Loucy (cell line): ENCODE measurements around the gene EFCAB12.

ENCODE experiments used
- H2AFZ ChIP-seq: fragments of 200-600 bp; sonication (generic); 2 replicates; pipeline ENCODE4 v1.6.0; 2016; ENCODE audit warnings: antibody characterized with exemption, mild to moderate bottlenecking, low read length, moderate library complexity
- H3F3A ChIP-seq: fragments of 200-600 bp; 2 replicates; pipeline ENCODE4 v1.6.0; 2016; ENCODE audit warnings: antibody characterized with exemption, low read depth, mild to moderate bottlenecking
- H3K27me3 ChIP-seq: fragments of 200-600 bp; sonication (generic); 2 replicates; pipeline ENCODE4 v1.6.1; 2014; ENCODE audit warnings: low read length, mild to moderate bottlenecking; ENCODE audit not compliant: insufficient read depth, poor library complexity, severe bottlenecking
- H3K36me3 ChIP-seq: fragments of 200-600 bp; sonication (generic); 2 replicates; pipeline ENCODE4 v1.6.1; 2016; ENCODE audit warnings: low read length; ENCODE audit not compliant: insufficient read depth
- H3K4me1 ChIP-seq: fragments of 200-600 bp; sonication (generic); 2 replicates; pipeline ENCODE4 v1.5.1; 2014; ENCODE audit warnings: low read length, mild to moderate bottlenecking; ENCODE audit not compliant: insufficient read depth, poor library complexity, severe bottlenecking
- H3K4me2 ChIP-seq: fragments of 200-600 bp; sonication (generic); 2 replicates; pipeline ENCODE4 v1.6.0; 2014; ENCODE audit warnings: antibody characterized with exemption, low read length, low read depth, mild to moderate bottlenecking; ENCODE audit not compliant: poor library complexity, severe bottlenecking
- H3K4me3 ChIP-seq: fragments of 200-600 bp; sonication (generic); 2 replicates; pipeline ENCODE4 v1.5.1; 2014; ENCODE audit warnings: low read length, mild to moderate bottlenecking, mixed read lengths; ENCODE audit not compliant: poor library complexity, severe bottlenecking
- H3K79me2 ChIP-seq: fragments of 200-600 bp; sonication (generic); 2 replicates; pipeline ENCODE4 v1.6.1; 2014; ENCODE audit warnings: low read length; ENCODE audit not compliant: insufficient read depth
- H3K9ac ChIP-seq: fragments of 200-600 bp; sonication (generic); 2 replicates; pipeline ENCODE4 v1.6.0; 2014; ENCODE audit warnings: mild to moderate bottlenecking, low read depth, low read length, moderate library complexity; ENCODE audit not compliant: poor library complexity, severe bottlenecking
- H3K9me2 ChIP-seq: fragments of 200-600 bp; sonication (generic); replicated peaks from 2 replicates; pipeline ENCODE4 v1.6.1; 2016; ENCODE audit warnings: low read depth, low read length, mixed read lengths
- H3K9me3 ChIP-seq: fragments of 200-600 bp; sonication (generic); 2 replicates; pipeline ENCODE4 v1.6.1; 2014; ENCODE audit warnings: mild to moderate bottlenecking, antibody characterized with exemption, low read length, low read depth; ENCODE audit not compliant: insufficient read depth
- H4K20me1 ChIP-seq: fragments of 200-600 bp; sonication (generic); 2 replicates; pipeline ENCODE4 v1.6.0; 2014; ENCODE audit warnings: antibody characterized with exemption, low read length, mild to moderate bottlenecking; ENCODE audit not compliant: insufficient read depth, poor library complexity, severe bottlenecking
- CTCF ChIP-seq: fragments of 200-600 bp; sonication (generic); conservative IDR thresholded peaks from 2 replicates; pipeline ENCODE4 v1.5.1; 2014; ENCODE audit warnings: mild to moderate bottlenecking, antibody characterized with exemption, low read length
- EZH2phosphoT487 ChIP-seq: fragments of 200-600 bp; IDR thresholded peaks from 2 replicates; pipeline ENCODE4 v1.6.1; 2018; ENCODE audit warnings: antibody characterized with exemption, mild to moderate bottlenecking, moderate library complexity, borderline replicate concordance

The EFCAB12 gene

GRCh38 chr3:129442947-129443346 is 14.5 kb upstream of the EFCAB12 start:
- peaks cover 45% of the 10 kb centered on the region for H3K79me2 ChIP-seq
- TF ChIP-seq EZH2phosphoT487 (no peak), CTCF (no peak)
- no peaks in the 10 kb centered on the region for H3F3A ChIP-seq
- peak overlapping the region; percentile 84 for H3K4me2 ChIP-seq
- H3K27me3 ChIP-seq = no peaks in the 10 kb centered on the region
- H4K20me1 ChIP-seq = peaks cover 2% of the 10 kb centered on the region
- H3K4me1 ChIP-seq = peaks cover 46% of the 10 kb centered on the region
- H3K36me3 ChIP-seq = no peaks in the 10 kb centered on the region
- no peak overlapping the region for H2AFZ ChIP-seq
- no peaks in the 10 kb centered on the region for H3K9me3 ChIP-seq
- peak overlapping the region; percentile 82 for H3K9ac ChIP-seq
- H3K4me3 ChIP-seq = peak overlapping the region; percentile 76
- no peaks in the 10 kb centered on the region for H3K9me2 ChIP-seq

GRCh38 chr3:129442486-129442885 is 14.1 kb upstream of the EFCAB12 start:
- Histone ChIP-seq H3K4me2 (peak overlapping the region; percentile 84), H3K79me2 (peaks cover 49% of the 10 kb centered on the region), H3K9ac (peak overlapping the region; percentile 82)

GRCh38 chr3:129441782-129442181 is 13.3 kb upstream of the EFCAB12 start:
- H3K79me2 ChIP-seq = peaks cover 55% of the 10 kb centered on the region
- H3K4me3 ChIP-seq = peak overlapping the region; percentile 76
- H3K9ac ChIP-seq = peak overlapping the region; percentile 82
- H3K9me2 ChIP-seq = no peaks in the 10 kb centered on the region
- H3K27me3 ChIP-seq = no peaks in the 10 kb centered on the region
- no peaks in the 10 kb centered on the region for H3F3A ChIP-seq
- peaks cover 58% of the 10 kb centered on the region for H3K4me1 ChIP-seq
- no peak overlapping the region for H2AFZ ChIP-seq
- peaks cover 3% of the 10 kb centered on the region for H4K20me1 ChIP-seq
- H3K36me3 ChIP-seq = no peaks in the 10 kb centered on the region
- peak overlapping the region; percentile 84 for H3K4me2 ChIP-seq
- TF ChIP-seq CTCF = no peak
- no peak for TF ChIP-seq EZH2phosphoT487
- no peaks in the 10 kb centered on the region for H3K9me3 ChIP-seq

More at GRCh38 chr3:129442486-129442885, 14.1 kb upstream of the EFCAB12 start:
- Histone ChIP-seq H2AFZ (no peak overlapping the region), H4K20me1 (peaks cover 3% of the 10 kb centered on the region), H3K9me3 (no peaks in the 10 kb centered on the region), H3K27me3 (no peaks in the 10 kb centered on the region), H3K4me3 (peak overlapping the region; percentile 76), H3K9me2 (no peaks in the 10 kb centered on the region), H3K36me3 (no peaks in the 10 kb centered on the region), H3F3A (no peaks in the 10 kb centered on the region), H3K4me1 (peaks cover 51% of the 10 kb centered on the region)
- no peak for TF ChIP-seq EZH2phosphoT487
- no peak for TF ChIP-seq CTCF
